Measurements from ENCODE around the gene RCSD1.

DNA sequence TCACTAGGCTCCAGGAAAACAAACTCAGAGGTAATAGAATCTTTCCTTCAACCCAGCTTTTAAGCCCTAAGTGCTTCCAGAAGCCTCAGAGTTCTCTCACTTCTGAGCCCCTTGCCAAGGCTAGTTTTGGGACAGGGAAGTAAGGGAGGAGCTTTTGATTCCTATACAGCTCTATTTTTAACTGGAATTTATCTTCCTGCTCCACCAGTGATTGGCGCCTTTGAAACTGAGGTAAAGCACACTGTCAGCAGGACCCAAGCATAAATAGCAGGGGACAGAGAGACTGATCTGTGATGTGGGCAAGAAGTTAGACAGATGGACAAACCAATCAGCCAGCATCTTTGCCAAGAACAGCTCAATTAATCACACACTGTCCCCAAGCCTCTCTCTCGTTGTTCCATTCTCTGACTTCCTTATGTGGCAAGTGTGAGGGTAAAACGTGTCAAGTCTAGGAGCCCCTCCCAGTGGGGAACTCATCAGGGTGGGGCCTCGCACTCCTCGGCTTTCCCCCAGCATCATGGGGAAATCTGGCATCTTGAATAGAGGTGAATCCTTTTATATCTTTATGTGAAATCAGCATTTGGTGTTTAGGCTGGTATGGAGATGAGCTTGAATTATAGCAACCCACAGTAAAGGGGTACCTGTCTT is 51.5 kb downstream of the RCSD1 start:
- TF ChIP-seq, protein P1, sequence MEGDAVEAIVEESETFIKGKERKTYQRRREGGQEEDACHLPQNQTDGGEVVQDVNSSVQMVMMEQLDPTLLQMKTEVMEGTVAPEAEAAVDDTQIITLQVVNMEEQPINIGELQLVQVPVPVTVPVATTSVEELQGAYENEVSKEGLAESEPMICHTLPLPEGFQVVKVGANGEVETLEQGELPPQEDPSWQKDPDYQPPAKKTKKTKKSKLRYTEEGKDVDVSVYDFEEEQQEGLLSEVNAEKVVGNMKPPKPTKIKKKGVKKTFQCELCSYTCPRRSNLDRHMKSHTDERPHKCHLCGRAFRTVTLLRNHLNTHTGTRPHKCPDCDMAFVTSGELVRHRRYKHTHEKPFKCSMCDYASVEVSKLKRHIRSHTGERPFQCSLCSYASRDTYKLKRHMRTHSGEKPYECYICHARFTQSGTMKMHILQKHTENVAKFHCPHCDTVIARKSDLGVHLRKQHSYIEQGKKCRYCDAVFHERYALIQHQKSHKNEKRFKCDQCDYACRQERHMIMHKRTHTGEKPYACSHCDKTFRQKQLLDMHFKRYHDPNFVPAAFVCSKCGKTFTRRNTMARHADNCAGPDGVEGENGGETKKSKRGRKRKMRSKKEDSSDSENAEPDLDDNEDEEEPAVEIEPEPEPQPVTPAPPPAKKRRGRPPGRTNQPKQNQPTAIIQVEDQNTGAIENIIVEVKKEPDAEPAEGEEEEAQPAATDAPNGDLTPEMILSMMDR (IDR thresholded peaks at IDR 0.05): no peak
- TF ChIP-seq POLR2AphosphoS5 (IDR thresholded peaks at IDR 0.05) (no peak), POLR2A (IDR thresholded peaks at IDR 0.05) (no peak)

Data from stomach (tissue), 4 donors.